Chondrocyte (in vitro differentiated cells): ENCODE data around the gene DDX25. TPM values are rescaled to one million over a fixed set of nuclear protein-coding genes. Genes with fewer than 3 reads are reported as not detected.
A peak's percentile ranks its signal among the peaks of the same experiment; 100 is the strongest.

Experiments
- DNase-seq: peaks from one replicate; pipeline ENCODE4 v3.0.0; 2021; ENCODE audit warnings: mixed read lengths, low spot score
- H3K27ac Mint-ChIP-seq: one replicate; pipeline ENCODE4 v1.8.0; 2021; ENCODE audit warnings: mild to moderate bottlenecking, moderate library complexity, mixed read lengths; ENCODE audit not compliant: unreplicated experiment
- H3K27me3 Mint-ChIP-seq: 2 replicates; pipeline ENCODE4 v1.8.0; 2021; ENCODE audit warnings: low read depth, mixed read lengths
- H3K36me3 Mint-ChIP-seq: 2 replicates; pipeline ENCODE4 v1.8.0; 2021; ENCODE audit warnings: low read depth, mixed read lengths
- H3K4me1 Mint-ChIP-seq: 2 replicates; pipeline ENCODE4 v1.8.0; 2021; ENCODE audit warnings: low read depth, mild to moderate bottlenecking, mixed read lengths
- H3K4me3 Mint-ChIP-seq: one replicate; pipeline ENCODE4 v1.8.0; 2021; ENCODE audit warnings: mild to moderate bottlenecking, moderate library complexity, mixed read lengths; ENCODE audit not compliant: unreplicated experiment
- H3K9me3 Mint-ChIP-seq: 2 replicates; pipeline ENCODE4 v1.8.0; 2021; ENCODE audit warnings: low read depth, mixed read lengths
- total RNA-seq: library from RNA; stranded (reverse); gene quantifications from 3 replicates; pipeline ENCODE4 v1.2.1, GENCODE V29; 2021
- TF ChIP-seq, protein P1 (sequence below): fragments of 200-600 bp; sonication (generic); IDR thresholded peaks from 2 replicates; pipeline ENCODE4 v1.5.0; 2021; ENCODE audit warnings: antibody characterized with exemption, mild to moderate bottlenecking, moderate library complexity

DDX25 gene
- total RNA-seq, 1 donor from 2014 or later: not detected

- Mint-ChIP-seq H3K27ac (no peak overlapping the region), H3K36me3 (peaks cover 14% of the 10 kb centered on the region), H3K9me3 (no peaks in the 10 kb centered on the region), H3K27me3 (peaks cover 2% of the 10 kb centered on the region), H3K4me3 (no peak overlapping the region), H3K4me1 (peaks cover 9% of the 10 kb centered on the region)
- TF ChIP-seq, protein P1, sequence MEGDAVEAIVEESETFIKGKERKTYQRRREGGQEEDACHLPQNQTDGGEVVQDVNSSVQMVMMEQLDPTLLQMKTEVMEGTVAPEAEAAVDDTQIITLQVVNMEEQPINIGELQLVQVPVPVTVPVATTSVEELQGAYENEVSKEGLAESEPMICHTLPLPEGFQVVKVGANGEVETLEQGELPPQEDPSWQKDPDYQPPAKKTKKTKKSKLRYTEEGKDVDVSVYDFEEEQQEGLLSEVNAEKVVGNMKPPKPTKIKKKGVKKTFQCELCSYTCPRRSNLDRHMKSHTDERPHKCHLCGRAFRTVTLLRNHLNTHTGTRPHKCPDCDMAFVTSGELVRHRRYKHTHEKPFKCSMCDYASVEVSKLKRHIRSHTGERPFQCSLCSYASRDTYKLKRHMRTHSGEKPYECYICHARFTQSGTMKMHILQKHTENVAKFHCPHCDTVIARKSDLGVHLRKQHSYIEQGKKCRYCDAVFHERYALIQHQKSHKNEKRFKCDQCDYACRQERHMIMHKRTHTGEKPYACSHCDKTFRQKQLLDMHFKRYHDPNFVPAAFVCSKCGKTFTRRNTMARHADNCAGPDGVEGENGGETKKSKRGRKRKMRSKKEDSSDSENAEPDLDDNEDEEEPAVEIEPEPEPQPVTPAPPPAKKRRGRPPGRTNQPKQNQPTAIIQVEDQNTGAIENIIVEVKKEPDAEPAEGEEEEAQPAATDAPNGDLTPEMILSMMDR: no peak
- DNase-seq: no peak
These were observed 49.2 kb downstream of the DDX25 start for GRCh38 chr11:125953401-125953935.

DNA sequence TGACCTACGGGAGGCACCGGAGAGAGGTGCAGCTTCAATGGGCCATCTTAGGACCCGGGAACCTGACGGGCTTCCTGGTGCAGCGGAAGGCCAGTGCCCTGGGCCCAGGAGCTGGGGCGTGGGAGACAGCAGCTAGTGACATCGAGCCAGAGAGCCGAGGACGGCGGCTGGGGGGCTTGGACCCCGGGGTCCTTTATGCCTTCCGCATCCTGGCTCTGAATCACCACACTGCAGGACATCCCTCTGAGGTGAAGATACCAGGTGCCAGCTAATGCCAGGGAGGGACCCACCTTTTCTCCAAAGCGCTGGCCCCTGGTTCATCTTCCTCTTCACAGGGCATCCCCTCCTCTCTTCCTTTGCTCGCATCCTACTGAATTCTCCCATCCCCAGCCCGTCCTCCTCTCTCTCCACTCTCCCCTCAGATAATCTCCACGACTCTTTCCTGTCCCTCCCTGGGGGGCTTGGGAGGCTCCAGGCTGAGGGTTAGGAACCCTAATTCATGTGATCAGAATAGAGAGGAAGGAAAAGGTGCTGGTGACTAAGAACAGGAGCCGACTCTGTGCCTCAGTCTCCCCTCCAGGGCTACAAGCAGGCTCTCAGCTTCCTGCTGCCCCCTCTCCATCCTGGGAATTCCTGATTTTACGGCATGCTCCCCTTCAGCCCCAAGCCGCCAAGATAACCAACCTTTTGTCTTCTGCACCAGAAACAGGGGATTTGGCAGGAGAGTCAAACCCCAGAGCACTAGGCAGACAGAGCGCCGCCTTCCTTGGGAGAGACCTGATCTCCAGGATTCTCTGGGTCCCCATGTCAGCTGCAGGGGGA is 50.0 kb downstream of the DDX25 start:
- Mint-ChIP-seq H3K27ac (no peak overlapping the region), H3K36me3 (peaks cover 14% of the 10 kb centered on the region), H3K27me3 (peaks cover 2% of the 10 kb centered on the region), H3K4me1 (peaks cover 9% of the 10 kb centered on the region), H3K9me3 (no peaks in the 10 kb centered on the region), H3K4me3 (no peak overlapping the region)
- TF ChIP-seq, protein P1: no peak
- DNase-seq: no peak

DNA sequence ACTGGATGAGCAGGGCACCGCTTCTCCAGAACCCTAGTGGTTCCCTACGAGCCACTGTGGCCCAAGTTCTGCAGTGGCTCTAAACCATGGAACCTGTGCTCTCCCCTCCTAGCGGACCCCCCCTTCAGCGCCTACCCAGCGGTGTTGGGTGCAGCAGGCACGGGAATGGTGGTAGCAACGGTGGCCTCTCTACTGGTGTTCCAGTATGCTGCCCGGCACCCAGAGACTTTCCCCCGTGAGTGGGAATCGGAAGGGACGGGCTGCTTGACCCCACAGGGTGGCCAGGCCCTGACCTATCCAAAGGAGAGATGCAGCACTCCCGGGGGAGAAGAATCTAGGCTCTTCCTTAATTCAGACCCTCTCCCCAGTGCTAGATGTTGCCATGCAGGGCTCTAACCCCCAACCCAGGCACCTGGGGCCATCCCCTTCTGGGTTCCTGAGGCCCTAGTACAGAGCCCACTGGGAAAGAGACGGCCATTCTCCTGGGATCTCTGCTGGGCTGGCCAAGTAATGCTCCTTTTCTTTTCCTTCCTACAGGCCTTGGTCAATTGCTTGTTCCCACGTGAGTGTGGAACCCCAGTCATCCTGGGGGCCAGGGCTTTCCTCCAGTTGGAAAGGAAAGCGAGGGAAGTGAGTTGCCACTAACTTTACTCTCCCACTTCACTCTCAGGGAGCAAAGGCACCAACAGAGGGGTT is 50.8 kb downstream of the DDX25 start:
- Mint-ChIP-seq H3K27me3 (peaks cover 2% of the 10 kb centered on the region), H3K4me1 (peaks cover 9% of the 10 kb centered on the region)
- TF ChIP-seq, protein P1: no peak

GRCh38 chr11:125955856-125956255 is 51.5 kb downstream of the DDX25 start:
- peaks cover 16% of the 10 kb centered on the region for H3K36me3 Mint-ChIP-seq
- DNase-seq: no peak
- H3K27me3 Mint-ChIP-seq: peaks cover 2% of the 10 kb centered on the region
- no peaks in the 10 kb centered on the region for H3K9me3 Mint-ChIP-seq
- TF ChIP-seq, protein P1: no peak
- H3K27ac Mint-ChIP-seq: no peak overlapping the region
- H3K4me3 Mint-ChIP-seq: no peak overlapping the region
- peaks cover 9% of the 10 kb centered on the region for H3K4me1 Mint-ChIP-seq

More for the DNA sequence above, 50.8 kb downstream of the DDX25 start:
- H3K27ac Mint-ChIP-seq: no peak overlapping the region
- no peak for DNase-seq
- no peaks in the 10 kb centered on the region for H3K9me3 Mint-ChIP-seq
- H3K36me3 Mint-ChIP-seq: peaks cover 14% of the 10 kb centered on the region
- H3K4me3 Mint-ChIP-seq: no peak overlapping the region

DNA sequence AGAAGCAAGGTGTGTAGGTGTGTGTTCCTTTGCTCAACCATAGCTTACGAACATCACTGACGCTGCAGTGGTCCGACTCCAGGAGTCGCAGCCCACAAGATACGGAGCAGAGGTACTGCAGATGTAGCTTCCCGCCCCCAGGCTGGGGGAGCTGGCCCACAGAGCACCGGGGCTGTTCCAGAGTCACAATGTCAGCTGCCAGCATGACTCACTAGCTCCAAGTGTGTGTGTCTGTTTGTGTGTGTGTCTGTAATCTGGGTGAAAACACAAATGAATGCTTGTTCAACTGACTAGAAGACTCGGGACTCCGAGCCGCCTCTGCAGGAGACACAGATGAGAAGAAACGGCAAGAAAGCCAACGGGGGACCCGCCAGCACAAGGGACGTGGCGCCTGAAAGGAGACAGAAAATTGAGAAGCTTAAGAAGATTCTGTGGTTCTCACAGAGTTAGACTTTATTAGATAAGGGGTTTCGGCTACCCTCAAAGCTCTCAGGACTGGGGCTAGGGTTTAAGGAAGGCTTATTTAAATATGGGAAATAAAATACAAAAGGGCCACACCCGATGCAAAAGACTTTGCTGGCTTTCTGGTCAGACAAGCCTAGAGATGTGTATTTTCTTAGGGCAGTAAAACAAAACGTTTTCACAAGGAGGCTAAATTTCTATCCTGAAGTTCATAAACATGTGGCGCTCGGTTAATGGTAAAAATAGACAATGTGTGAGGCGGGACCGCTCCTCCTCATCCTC is 52.3 kb downstream of the DDX25 start:
- Mint-ChIP-seq H3K4me1 (peaks cover 9% of the 10 kb centered on the region), H3K27me3 (no peaks in the 10 kb centered on the region), H3K4me3 (no peak overlapping the region), H3K27ac (peak overlapping the region; percentile 70), H3K9me3 (no peaks in the 10 kb centered on the region), H3K36me3 (peaks cover 20% of the 10 kb centered on the region)
- TF ChIP-seq, protein P1: no peak
- no peak for DNase-seq
